K562 (cell line): ENCODE results near the gene DLGAP1. TPM values are rescaled to one million over a fixed set of nuclear protein-coding genes. Genes with fewer than 3 reads are reported as not detected.
A peak's percentile ranks its signal among the peaks of the same experiment; 100 is the strongest.

Experiments
- ELK1 ChIP-seq: sonication (generic); formaldehyde crosslinking; IDR thresholded peaks from 2 replicates; pipeline ENCODE4 v1.8.1; 2022; ENCODE audit warnings: missing genetic modification reagents
- EWSR1 ChIP-seq: fragments of 450-650 bp; IDR thresholded peaks from 2 replicates; pipeline ENCODE4 v1.6.1; 2018; ENCODE audit warnings: borderline replicate concordance, mild to moderate bottlenecking, low read depth, moderate library complexity; ENCODE audit not compliant: partially characterized antibody
- REST ChIP-seq, 2 experiments: fragments of 450-650 bp; formaldehyde crosslinking in 1 of 2; IDR thresholded peaks; 2 replicates each; pipeline versions ENCODE4 v1.4.0 to v1.6.1; 2014 to 2020; ENCODE audit warnings: mild to moderate bottlenecking in 2 of 2, borderline replicate concordance in 1 of 2, low read depth in 1 of 2
- TSHZ1 ChIP-seq: fragments of 250-450 bp; sonication (Bioruptor Pico); IDR thresholded peaks from 2 replicates; pipeline ENCODE4 v1.4.0; 2020; ENCODE audit warnings: mild to moderate bottlenecking, moderate library complexity
- polyA plus RNA-seq, 8 experiments: library from polyadenylated mRNA; depleted of rRNA in 4 of 8; stranded (reverse) in 5 of 8; unstranded in 3 of 8; fragments of >200 nt; fragmentation: Nextera tagmentation in 2 of 8; fragmentation: Illumina TruSeq in 1 of 8; extraction: Ambion mirVana in 2 of 8; extraction: Trizol in 1 of 8; gene quantifications; 2 replicates each; pipeline versions ENCODE4 v1.2.1 to v1.2.3, GENCODE V29; 2011 to 2014; ENCODE audit warnings: inconsistent platforms in 1 of 8, missing spikeins in 1 of 8
- total RNA-seq, 7 experiments: library from RNA; depleted of rRNA in 6 of 7; stranded (reverse); fragments of >200 nt in 6 of 7; fragmentation: Illumina TruSeq in 2 of 7; extraction: Trizol in 2 of 7; gene quantifications; 2 replicates each; pipeline versions ENCODE4 v1.2.1 to v1.2.3, GENCODE V29; 2011 to 2021; ENCODE audit warnings: low replicate concordance in 1 of 7
- TF ChIP-seq, protein P1 (sequence below): sonication (generic); formaldehyde crosslinking; IDR thresholded peaks from 2 replicates; pipeline ENCODE4 v1.8.0; 2023; ENCODE audit warnings: missing genetic modification reagents, mild to moderate bottlenecking, borderline replicate concordance

The DLGAP1 gene
- total and polyA plus RNA-seq, 9 of the 15 experiments (the other 6 are each of a cell fraction or from before 2014, with no cell fraction given), result 0.04 to 0.22 (median 0.08) TPM

- TF ChIP-seq, protein P1, sequence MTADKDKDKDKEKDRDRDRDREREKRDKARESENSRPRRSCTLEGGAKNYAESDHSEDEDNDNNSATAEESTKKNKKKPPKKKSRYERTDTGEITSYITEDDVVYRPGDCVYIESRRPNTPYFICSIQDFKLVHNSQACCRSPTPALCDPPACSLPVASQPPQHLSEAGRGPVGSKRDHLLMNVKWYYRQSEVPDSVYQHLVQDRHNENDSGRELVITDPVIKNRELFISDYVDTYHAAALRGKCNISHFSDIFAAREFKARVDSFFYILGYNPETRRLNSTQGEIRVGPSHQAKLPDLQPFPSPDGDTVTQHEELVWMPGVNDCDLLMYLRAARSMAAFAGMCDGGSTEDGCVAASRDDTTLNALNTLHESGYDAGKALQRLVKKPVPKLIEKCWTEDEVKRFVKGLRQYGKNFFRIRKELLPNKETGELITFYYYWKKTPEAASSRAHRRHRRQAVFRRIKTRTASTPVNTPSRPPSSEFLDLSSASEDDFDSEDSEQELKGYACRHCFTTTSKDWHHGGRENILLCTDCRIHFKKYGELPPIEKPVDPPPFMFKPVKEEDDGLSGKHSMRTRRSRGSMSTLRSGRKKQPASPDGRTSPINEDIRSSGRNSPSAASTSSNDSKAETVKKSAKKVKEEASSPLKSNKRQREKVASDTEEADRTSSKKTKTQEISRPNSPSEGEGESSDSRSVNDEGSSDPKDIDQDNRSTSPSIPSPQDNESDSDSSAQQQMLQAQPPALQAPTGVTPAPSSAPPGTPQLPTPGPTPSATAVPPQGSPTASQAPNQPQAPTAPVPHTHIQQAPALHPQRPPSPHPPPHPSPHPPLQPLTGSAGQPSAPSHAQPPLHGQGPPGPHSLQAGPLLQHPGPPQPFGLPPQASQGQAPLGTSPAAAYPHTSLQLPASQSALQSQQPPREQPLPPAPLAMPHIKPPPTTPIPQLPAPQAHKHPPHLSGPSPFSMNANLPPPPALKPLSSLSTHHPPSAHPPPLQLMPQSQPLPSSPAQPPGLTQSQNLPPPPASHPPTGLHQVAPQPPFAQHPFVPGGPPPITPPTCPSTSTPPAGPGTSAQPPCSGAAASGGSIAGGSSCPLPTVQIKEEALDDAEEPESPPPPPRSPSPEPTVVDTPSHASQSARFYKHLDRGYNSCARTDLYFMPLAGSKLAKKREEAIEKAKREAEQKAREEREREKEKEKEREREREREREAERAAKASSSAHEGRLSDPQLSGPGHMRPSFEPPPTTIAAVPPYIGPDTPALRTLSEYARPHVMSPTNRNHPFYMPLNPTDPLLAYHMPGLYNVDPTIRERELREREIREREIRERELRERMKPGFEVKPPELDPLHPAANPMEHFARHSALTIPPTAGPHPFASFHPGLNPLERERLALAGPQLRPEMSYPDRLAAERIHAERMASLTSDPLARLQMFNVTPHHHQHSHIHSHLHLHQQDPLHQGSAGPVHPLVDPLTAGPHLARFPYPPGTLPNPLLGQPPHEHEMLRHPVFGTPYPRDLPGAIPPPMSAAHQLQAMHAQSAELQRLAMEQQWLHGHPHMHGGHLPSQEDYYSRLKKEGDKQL (CRISPR knock-in tag), result peak; percentile 22; the same call in 1 of the 2 replicates
- TF ChIP-seq EWSR1 (no peak), ELK1 (CRISPR knock-in tag) (no peak), TSHZ1 (CRISPR knock-in tag) (no peak), REST (IDR thresholded peaks at IDR 0.05; ENCODE audit: borderline replicate concordance) (no peak), REST (CRISPR knock-in tag; IDR thresholded peaks at IDR 0.05; ENCODE audit: low read depth) (no peak)
Observed at GRCh38 chr18:3526421-3527354, 928.4 kb downstream of the DLGAP1 start (continued).
